Left renal pelvis (tissue), 4 donors: ENCODE measurements around the gene TAF5. TPM values are rescaled to one million over a fixed set of nuclear protein-coding genes. Genes with fewer than 3 reads are reported as not detected.
"Not testable (repeated sequence)": the region's sequence is repeated elsewhere in the genome, so short reads cannot be mapped to it uniquely, and the experiment has no call there.

Experiments used
- DNase-seq, 4 donors: peaks; one replicate each; pipeline ENCODE4 v3.0.0-alpha.2; 2013; ENCODE audit warnings: low read depth in 4 of 4, low spot score in 3 of 4
- polyA plus RNA-seq, 4 donors: library from polyadenylated mRNA; unstranded; fragments of 120-200 nt; gene quantifications; one replicate each; pipeline ENCODE4 v1.2.1, GENCODE V29; 2013; ENCODE audit not compliant: insufficient read length in 4 of 4

The TAF5 gene
- polyA plus RNA-seq = 1 to 10 TPM; 7.4 to 8.8 (median 8.1) TPM

DNA sequence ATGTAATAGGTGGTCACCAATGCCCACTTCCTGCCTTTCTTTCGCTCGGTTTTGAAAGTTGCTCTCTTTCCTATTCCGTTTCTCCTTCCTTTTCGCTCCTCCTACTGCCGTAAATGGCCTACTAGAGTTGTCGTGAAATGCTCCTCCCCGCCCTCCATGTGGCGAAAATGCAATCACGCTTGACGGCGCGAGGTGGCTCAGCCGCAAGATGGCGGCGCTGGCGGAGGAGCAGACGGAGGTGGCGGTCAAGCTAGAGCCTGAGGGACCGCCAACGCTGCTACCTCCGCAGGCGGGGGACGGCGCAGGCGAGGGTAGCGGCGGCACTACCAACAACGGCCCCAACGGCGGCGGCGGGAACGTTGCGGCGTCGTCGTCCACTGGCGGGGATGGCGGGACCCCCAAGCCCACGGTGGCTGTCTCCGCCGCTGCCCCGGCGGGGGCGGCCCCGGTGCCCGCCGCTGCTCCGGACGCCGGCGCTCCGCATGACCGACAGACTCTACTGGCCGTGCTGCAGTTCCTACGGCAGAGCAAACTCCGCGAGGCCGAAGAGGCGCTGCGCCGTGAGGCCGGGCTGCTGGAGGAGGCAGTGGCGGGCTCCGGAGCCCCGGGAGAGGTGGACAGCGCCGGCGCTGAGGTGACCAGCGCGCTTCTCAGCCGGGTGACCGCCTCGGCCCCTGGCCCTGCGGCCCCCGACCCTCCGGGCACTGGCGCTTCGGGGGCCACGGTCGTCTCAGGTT, at the start of gene TAF5:
Gene TAF5 (plus strand): TSS at position 195 of the 737 bp plus-strand sequence. CDS start 14 bp downstream, at position 209.
- peak; percentile 84 to 94 (median 91) for DNase-seq

DNA sequence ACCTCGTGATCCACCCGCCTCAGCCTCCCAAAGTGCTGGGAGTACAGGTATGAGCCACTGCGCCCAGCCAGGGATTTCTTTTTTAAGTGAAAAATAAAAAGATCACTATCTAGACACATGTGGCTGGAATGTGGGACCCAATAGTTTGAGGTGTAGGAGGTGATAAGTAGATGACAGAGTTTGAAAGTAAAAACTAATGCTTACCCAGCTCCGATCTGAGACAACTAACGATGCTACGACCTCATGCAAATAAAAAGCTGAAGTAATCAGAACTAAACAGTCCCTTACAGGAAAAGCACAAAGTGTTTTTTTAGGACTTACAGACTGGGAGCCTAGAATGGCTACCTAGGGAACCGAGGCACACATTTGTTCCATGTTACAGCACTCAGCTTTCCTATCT, 39.9 kb upstream of the TAF5 start:
- DNase-seq = no peak

DNA sequence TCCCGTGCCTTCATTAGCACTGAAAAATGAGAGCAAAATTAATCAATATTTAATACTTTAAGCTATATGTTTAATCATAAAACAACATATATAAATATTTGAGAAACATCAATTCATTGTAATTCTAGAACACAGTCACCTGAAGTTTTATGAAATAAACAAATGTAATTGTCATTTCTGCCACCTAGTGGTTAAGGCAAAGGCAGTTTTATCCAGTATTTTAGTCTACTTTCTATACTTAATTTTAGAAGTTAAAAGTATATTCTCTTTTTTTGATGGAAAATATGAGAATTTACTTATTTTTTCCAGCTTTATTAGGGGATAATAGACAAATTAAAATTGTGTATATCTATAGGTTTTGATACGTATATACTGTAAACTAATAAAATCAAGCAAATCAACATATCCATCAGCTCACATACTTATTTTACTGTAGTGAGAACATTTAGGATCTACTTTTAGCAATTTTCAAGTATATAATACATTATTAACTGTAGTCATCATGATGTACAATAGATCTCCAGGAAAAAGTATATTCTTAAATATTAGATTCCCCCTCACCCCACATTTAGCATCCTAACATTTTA, 33.7 kb upstream of the TAF5 start:
- no peak for DNase-seq

DNA sequence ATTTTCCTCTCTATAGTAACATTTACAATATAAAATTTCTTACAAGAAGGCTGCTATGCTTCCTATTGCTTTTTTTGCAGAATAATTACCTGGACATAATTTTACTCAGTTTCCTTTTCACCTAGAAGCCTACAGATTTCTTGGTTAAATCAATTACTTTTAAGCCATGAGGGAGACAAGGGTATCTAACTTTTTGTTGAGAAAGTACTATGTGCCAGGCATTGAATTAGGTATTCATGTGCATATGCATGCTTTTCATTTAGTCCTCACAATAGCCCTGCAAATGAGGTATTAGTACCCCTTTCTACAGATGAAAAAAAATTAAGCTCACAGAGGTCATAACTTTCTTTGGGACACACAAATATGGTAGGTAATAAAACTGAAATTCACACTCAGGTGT, 33.2 kb upstream of the TAF5 start:
- no peak for DNase-seq

DNA sequence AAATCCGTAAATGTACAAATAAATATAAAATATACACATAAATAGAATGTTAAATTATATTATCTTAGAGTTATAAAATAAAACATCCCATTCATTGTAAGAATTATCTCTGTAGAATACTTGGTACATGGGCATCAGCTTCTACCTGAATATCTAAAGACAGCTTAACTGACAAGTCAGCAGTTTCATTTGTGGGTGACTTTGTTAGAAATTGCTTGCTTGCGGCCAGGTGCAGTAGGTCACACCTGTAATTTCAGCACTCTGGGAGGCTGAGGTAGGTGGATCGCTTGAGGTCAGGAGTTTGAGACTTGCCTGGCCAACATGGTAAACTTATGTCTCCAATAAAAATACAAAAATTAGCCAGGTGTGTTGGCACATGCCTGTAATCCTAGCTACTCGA, 31.4 kb upstream of the TAF5 start:
- no peak for DNase-seq

DNA sequence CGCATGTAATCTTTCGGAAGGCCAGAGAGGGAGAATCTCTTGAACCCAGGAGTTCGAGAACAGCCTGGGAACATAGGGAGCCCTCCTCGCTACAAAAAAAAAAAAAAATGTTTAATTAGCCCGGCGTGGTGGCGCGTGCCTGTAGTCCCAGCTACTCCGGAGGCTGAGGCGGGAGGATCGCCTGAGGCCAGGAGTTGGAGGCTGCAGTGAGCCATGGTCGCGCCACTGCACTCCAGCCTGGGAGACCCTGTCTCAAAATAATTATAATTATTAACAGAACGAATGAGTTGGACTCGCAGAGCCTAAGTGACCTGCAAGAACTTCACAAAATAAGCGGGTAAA, 17.6 kb upstream of the TAF5 start:
- DNase-seq = no peak

DNA sequence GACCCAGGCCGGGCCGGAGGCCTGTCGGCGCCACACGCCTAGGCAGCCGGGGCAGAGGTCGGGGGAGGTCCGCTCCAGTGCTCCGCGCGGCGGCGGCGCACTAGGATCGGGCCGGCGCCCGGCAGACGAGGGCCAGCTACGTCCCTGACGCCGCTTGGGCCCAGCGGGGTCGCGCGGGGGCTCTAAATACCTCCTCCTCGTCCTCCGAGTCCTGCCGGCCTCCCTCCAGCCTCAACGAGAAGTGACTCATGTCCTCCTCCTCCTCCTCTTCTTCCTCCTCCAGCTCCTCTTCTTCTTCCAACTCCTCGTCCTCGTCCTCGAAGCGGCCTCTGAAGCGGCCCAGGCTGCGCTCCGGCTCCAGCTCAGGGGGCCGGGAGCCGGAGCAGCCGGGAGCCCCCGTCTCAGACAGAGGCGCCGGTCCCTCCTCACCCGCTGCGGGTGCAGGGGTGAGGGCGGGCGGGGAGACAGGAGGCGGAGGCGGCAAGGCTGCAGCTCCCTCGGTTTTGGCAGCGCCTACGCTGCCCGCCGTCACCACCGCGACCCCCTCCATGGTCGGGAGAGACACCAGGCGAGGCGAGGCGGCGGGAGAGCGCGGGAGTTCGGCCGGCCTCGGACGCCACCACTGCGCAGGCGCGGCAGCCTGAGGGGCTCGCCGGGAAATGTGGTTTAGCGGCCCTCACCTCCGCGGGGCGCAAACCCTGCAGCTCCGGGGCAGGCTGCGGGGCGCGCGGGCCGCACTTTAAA, 17.1 kb upstream of the TAF5 start, which contains the start of gene PCGF6:
Gene PCGF6 (minus strand): TSS at position 624 of the 744 bp plus-strand sequence. CDS start 74 bp downstream, at position 550.
- DNase-seq = peak; percentile 57 to 72 (median 68)

DNA sequence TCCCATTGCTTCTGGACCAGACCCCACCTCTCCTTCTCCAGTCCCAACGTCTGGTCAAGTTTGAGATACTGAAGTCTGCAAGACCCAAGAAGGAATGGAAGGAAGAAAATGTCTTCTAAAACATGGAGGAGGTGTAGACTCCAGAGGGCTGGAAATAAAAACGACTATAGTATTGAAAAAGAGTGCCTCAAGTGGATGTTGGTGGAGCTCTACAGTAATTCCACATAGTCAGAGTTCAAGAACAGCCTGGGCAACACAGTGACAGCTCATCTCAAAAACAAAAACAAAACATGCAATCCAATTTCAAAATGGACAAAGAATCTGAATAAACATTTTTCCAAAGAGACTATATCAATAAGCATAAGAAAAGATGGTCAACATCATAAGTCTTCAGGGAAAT, 14.5 kb upstream of the TAF5 start:
- DNase-seq = no peak

DNA sequence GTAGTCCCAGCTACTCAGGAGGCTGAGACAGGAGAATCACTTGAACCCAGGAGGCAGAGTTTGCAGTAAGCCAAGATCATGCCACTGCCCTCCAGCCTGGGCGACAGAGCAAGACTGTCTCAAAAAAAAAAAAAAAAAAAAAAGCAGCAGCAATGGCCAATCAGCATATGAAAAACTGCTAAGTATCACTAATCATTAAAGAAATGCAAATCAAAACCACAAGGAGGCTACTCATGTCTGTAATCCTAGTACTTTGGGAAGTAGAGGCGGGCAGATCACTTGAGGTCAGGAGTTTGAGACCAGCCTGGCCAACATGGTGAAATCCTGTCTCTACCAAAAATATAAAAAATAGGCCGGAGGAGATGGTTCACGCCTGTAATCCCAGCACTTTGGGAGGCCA, 13.2 kb upstream of the TAF5 start:
- not testable (repeated sequence) for DNase-seq

DNA sequence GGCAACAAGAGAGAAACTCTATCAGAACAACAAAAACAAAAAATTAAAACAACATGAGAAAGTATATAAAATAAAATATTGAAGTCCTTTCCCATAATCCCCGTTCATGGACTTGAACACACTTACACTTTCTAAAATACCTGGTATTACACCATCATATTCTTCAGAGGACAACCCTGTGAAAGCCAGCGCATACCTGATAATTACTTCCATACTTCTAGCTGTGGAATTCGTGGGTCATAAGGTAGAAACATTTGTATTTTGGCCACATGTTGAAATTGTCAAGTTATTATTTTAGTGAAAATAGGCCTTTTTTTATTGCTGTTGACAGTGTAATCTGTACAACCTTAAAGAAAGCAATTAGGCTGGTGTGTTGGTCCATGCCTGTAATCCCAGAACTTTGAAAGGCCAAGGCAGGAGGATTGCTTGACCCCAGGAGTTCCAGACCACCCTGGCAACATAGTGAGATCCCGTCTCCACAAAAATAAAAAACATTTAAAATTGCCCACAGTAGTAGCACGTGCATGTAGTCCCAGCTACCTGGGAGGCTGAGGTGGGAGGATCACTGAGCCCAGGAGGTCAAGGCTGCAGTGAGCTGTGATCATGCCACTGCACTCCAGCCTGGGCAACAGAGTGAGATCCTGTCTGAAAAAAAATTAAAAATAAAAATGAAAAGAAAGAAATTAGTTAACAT, 11.7 kb upstream of the TAF5 start:
- DNase-seq = no peak

DNA sequence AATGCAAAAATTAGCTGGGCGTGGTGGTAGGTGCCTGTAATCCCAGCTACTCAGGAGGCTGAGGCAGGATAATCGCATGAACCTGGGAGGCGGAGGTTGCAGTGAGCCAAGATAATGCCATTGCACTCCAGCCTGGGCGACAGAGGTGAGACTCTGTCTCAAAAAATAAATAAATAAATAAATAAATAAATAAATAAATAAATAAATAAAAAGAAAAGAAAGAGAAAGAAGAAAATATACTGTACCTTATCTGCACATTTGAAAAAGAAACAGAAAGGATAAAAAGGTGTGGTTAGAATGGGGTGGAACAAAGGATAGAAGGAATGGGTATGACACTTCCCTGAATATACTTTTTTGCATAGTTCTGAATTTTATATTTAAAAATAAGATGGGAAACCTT, 8.3 kb upstream of the TAF5 start:
- not testable (repeated sequence) for DNase-seq

DNA sequence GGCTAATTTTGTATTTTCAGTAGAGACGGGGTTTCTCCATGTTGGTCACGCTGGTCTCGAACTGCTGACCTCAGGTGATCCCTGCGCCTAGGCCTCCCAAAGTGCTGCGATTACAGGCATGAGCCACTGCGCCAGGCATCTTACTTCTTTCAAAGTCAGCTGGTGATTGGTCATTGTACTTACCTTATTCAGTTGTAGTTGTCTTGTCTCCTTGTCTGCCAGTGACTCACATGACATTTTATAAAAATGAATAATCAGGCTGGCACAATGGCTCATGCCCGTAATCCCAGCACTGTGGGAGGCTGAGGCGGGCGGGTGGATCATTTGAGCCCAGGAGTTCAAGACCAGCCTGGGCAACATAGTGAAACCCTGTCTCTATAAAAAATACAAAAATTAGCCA, 7.0 kb upstream of the TAF5 start:
- not testable (repeated sequence) for DNase-seq

DNA sequence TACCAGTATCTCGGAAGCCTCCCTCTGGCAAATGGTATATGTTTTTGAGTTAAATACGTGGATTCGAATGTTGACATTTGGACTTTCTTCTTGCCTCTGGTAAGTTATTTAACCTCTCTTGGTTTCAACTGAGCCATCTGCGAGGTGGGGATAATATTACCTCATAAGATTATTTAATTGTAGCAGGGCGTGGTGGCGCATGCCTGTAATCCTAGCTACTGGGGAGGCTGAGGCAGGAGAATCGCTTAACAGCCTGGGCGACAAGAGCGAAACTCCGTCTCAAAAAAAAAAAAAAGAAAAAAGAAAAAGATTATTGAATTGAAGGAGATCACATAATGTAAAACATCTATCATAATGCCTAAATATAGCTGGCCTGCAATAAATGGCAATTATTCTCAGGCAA, 396 bp upstream of the TAF5 start:
- no peak for DNase-seq

DNA sequence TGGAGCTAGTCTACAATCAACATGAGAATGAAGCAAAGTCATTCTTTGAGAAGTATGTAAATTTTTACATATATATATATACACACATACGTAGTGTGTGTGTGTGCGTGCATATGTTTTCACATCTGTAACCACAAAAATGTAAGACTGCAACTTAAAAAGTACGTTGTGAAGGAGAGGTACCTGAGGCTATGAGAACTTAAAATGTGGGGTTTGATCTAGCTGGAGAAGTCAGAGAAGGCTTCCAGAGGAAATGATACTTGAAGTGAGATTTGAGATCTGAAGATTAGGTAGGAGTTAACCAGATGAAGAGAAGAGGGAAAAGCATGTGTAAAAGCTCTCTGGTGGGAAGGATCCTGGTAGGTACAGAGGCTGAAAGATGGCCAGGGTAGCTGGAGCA, 5.8 kb downstream of the TAF5 start:
- DNase-seq = no peak

DNA sequence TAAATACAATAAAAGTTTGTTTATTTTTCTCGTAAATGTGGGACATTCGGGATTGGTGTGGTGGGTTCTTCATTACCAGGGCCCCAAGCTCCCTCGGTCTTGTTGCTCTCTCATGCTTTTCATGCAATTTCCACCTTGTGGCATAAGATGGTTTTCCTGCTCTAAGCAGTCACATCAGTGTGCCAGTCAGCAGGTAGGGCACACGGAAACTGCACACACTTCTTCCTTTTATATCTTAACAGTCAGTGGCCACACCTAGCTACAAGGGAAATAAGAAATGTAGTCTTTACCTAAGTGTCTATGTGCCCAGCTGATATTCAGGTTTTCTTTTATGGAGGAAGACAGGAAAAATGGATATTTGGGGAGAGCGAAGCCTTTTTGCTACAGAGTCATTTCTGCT, 6.5 kb downstream of the TAF5 start:
- no peak for DNase-seq

DNA sequence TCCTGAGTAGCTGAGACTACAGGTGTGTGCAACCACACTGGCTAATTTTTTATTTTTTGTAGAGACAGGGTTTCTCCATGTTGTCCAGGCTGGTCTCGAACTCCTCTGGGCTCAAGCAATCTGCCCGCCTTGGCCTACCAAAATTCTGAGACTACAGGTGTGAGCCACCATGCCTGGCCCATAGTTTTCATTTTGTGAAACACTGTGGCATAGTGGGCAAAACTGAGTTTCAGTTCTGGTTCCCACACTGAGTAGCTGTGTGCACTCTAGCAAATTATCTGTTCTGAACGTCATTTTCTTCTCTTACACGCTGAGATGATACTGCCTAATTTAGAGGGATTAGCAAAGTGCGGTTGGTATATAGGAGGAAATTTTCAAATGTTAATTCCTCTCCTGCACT, 15.0 kb downstream of the TAF5 start:
- DNase-seq = no peak

DNA sequence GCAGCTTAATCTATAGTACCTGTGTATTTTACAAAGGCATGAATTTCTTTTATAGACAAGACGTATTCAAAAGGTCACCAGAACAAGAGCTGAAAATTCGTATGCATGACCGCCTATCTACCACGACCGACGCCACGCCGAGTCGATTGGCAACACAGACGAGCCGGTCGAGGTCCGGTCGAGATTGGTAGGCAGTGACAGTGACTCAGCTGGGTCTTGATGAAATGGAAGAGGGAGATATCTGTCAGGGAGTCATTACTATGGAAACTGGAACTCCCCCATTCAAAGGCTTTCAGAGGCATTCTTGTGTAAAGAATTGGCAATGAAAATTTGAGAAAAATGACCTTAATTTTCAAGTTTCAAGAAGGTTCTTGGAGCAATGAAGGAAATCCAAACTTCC, 26.4 kb downstream of the TAF5 start:
- no peak for DNase-seq

DNA sequence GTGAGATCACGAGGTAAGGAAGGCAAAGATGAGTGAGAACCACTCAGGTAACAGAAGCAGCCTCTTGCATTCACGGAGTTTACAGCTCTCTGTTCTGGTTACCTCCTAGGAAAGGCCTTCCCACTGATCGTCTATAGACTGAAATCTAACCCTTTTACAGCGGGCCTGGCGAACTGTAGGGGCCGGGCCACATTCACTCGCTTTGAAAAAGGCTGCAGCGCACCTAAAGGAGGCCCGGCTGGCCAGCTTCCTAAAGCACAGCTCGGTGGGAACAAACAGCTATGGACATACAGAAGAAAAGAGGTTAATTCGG, 27.9 kb downstream of the TAF5 start:
- peak in 1 of 4 donors; percentile 5 for DNase-seq

DNA sequence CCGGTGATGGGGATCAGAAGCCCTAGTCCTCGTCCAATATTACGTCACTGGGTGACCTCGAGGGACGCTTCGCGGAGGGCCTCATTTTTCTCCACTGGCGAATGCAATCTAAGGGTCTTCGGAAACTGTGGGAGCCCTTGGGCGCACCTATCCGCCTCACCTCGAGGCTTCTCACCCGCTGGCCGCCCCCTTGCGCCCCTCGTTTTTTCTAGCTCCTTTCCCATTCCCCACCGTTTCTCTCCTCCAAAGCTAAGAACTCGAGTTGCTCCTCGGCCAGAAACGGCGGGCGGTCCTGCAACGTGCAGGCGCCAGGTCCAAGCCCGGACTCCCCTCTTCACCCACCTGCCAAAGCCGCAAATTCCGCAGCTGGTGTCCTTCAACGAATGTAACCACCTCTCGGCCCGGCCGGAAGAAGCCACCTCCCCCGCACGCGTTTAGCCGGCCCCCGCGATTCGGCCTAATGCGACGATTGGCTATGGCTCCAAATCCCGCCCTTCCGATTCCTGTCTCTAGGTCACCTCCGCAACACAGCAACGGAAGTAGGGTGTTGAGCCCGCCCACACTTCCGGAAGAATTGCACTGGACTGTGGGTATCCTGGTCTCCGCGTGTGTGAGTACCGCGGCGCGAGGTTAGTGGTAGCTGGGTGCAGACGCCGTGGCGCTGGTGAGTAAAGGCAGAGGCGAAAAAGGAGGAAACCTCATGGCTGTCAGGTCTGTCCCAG, 28.5 kb downstream of the TAF5 start, which contains the start of the genes ATP5MK and PDCD11:
Gene ATP5MK (minus strand): TSS at position 409 of the 722 bp plus-strand sequence. CDS start 4,018 bp downstream, outside the sequence.
Gene PDCD11 (plus strand): TSS at position 560 of the 722 bp plus-strand sequence. CDS start 1,801 bp downstream, outside the sequence.
- DNase-seq = peak; percentile 91 to 97 (median 94)

DNA sequence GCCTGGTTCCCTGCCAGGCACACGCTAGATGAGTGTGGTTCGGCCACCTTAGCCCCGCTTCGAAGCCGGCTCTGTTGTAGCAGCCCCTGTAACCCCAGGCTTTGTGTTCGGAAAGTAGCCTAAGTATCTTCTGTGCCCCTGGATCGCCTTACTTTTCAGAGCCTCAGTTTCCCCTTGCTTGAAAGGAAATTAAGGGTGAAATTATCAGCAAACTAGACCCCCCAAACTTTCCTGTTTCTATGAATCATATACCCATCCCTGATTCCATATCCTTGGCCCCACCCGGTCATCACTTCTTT, 29.0 kb downstream of the TAF5 start:
- DNase-seq = no peak
